Common myeloid progenitor, CD34-positive (primary cell): ENCODE measurements around the gene TMIGD3.

ENCODE experiments used
- CTCF ChIA-PET: fragments of 350-600 bp; sonication (Branson Sonifier 250); formaldehyde crosslinking; loops from one replicate; lab custom pipeline; 2021; ENCODE audit warnings: antibody characterized with exemption; lab: Charles Lee
- POLR2A ChIA-PET: fragments of 350-600 bp; sonication (Branson Sonifier 250); formaldehyde crosslinking; loops from one replicate; lab custom pipeline; 2021; ENCODE audit warnings: antibody characterized with exemption; lab: Charles Lee
- DNase-seq, 3 donors: peaks; one replicate each; pipeline versions ENCODE4 v3.0.0 to v3.0.0-alpha.2; 2013
- H3K27ac ChIP-seq, 2 experiments: 1 replicate in 1 of 2; 2 replicates in 1 of 2; pipeline ENCODE4 v1.7.0; 2013; ENCODE audit warnings: inconsistent platforms in 2 of 2, low read length in 2 of 2, mild to moderate bottlenecking in 2 of 2, low read depth in 1 of 2, moderate library complexity in 1 of 2; ENCODE audit not compliant: severe bottlenecking in 2 of 2, insufficient read depth in 1 of 2, poor library complexity in 1 of 2
- H3K27me3 ChIP-seq, 5 experiments: replicated peaks in 2 of 5; 1 replicate in 3 of 5; 2 replicates in 2 of 5; pipeline versions ENCODE4 v1.6.1 to v1.7.0; 2013; ENCODE audit warnings: low read length in 4 of 5, mild to moderate bottlenecking in 2 of 5, moderate library complexity in 2 of 5, inconsistent platforms in 1 of 5; ENCODE audit not compliant: insufficient read depth in 5 of 5, control insufficient read depth in 4 of 5
- H3K36me3 ChIP-seq, 4 experiments: 1 replicate in 2 of 4; 2 replicates in 2 of 4; pipeline versions ENCODE4 v1.6.1 to v1.7.0; 2013; ENCODE audit warnings: low read length in 3 of 4, control low read depth in 1 of 4, mild to moderate bottlenecking in 1 of 4; ENCODE audit not compliant: control insufficient read depth in 4 of 4, insufficient read depth in 4 of 4
- H3K4me1 ChIP-seq, 4 experiments: 1 replicate in 3 of 4; 2 replicates in 1 of 4; pipeline versions ENCODE4 v1.6.1 to v1.7.1; 2013; ENCODE audit warnings: low read length in 3 of 4, mild to moderate bottlenecking in 3 of 4, control low read depth in 1 of 4, inconsistent platforms in 1 of 4, moderate library complexity in 1 of 4; ENCODE audit not compliant: control insufficient read depth in 4 of 4, insufficient read depth in 4 of 4; ENCODE audit errors: control extremely low read depth in 1 of 4
- H3K4me3 ChIP-seq, 7 experiments: 1 replicate in 4 of 7; 2 replicates in 3 of 7; pipeline versions ENCODE4 v1.5.1 to v1.7.0; 2013; ENCODE audit warnings: mild to moderate bottlenecking in 7 of 7, low read length in 6 of 7, moderate library complexity in 6 of 7, inconsistent platforms in 2 of 7, low read depth in 2 of 7, control low read depth in 1 of 7; ENCODE audit not compliant: insufficient read depth in 4 of 7, control insufficient read depth in 1 of 7; ENCODE audit errors: extremely low read depth in 1 of 7
- H3K9me3 ChIP-seq, 5 experiments: 1 replicate in 4 of 5; 2 replicates in 1 of 5; pipeline versions ENCODE4 v1.6.1 to v1.7.1; 2013; ENCODE audit warnings: low read length in 4 of 5, mild to moderate bottlenecking in 2 of 5, inconsistent platforms in 1 of 5, low read depth in 1 of 5, moderate library complexity in 1 of 5; ENCODE audit not compliant: control insufficient read depth in 4 of 5, insufficient read depth in 2 of 5; ENCODE audit errors: control extremely low read depth in 1 of 5
- WGBS: methylation state at CpG from one replicate; pipeline ENCODE4 v1.1.5; 2013; ENCODE audit not compliant: insufficient coverage; 5-methylcytosine and 5-hydroxymethylcytosine counted together

The TMIGD3 gene

DNA sequence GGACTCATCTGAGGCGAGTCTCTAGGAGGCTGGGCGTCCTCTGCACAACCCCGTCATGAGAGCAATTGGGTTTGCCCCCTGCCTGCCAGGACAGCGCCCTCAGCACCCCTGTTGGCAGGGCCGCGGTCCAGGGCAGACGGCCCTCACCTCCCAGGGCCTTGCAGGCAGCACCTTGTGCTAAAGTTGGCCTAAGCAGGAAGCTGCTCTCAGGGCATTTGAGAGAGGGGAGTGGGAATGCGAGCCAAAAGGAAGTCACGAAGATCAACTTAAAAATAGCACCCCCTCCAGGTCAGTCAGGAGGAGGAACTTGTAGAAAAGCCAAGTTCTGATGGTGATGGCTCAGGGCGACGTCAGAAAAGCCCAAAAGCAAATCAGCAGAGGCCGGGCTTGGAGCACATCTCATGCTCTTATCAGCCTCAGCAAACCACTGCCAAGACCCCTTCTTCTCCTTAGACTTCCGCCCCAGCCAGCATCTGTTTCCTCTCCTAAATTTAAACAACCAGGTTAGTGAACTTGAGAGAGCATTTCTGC is 12.6 kb upstream of the TMIGD3 start:
- H3K9me3 ChIP-seq = no peaks in the 10 kb centered on the region
- CTCF ChIA-PET = interaction anchor here (0.7 to 3.8 kb wide), 16 partner anchors 8 to 227 kb away, joined by 3 to 44 read pairs (median 4); no protein-coding TSS in a partner anchor

DNA sequence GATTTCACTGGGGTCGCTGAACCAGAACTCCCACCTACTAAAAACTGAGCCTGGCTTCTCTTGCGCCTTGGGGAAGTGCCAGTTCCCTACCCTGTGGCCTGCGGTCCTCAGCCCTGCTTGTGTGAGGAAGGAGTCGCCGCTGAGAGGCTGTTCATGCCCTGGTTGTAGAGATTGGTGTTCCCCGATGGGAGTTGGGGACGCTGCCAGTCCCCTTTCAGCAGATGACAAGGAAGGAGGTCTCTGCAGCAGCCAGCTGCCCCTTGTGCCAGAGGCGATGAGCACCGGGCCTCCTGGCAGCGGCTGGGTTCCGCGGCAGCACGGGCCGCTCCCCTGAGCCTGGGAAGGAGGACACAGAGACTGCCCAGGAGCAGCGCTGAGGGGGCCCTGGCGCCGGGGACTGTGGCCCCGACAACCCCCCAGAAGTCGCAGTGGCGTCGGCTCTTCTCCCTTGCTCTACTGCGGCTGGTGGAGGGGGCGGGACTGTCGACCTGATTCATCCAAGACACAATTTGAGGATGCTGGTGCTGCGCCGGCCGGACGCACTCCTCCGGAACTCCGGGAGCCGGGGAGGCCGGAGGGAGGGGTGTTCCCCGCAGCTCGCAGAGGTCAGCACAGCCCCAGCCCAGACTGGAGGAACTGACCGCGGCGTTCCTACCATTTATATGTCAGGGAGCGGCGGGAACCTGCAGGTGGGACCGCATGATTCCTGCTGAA is 12.0 kb upstream of the TMIGD3 start:
- H3K27ac ChIP-seq = peak overlapping the region; percentile 36 to 75

More for the DNA sequence above, 12.6 kb upstream of the TMIGD3 start:
- peaks cover 21 to 79% (median 76%) of the 10 kb centered on the region in 4 experiments for H3K4me1 ChIP-seq
- POLR2A ChIA-PET = interaction anchor here (0.6 to 1.7 kb wide), 6 partner anchors 8 to 231 kb away, joined by 3 to 18 read pairs (median 4); partner anchors contain the start of genes ADORA3, RAP1A and TMIGD3
- no peaks in the 10 kb centered on the region for H3K36me3 ChIP-seq
- peak; percentile 98 to 100 (median 99) for DNase-seq
- 0% methylated on average over 12 of the region's 13 CpGs for WGBS
- no peaks in the 10 kb centered on the region for H3K27me3 ChIP-seq
- H3K27ac ChIP-seq = peak overlapping the region; percentile 51 to 78
- H3K4me3 ChIP-seq = peak overlapping the region; percentile 42 to 73 (median 62)

DNA sequence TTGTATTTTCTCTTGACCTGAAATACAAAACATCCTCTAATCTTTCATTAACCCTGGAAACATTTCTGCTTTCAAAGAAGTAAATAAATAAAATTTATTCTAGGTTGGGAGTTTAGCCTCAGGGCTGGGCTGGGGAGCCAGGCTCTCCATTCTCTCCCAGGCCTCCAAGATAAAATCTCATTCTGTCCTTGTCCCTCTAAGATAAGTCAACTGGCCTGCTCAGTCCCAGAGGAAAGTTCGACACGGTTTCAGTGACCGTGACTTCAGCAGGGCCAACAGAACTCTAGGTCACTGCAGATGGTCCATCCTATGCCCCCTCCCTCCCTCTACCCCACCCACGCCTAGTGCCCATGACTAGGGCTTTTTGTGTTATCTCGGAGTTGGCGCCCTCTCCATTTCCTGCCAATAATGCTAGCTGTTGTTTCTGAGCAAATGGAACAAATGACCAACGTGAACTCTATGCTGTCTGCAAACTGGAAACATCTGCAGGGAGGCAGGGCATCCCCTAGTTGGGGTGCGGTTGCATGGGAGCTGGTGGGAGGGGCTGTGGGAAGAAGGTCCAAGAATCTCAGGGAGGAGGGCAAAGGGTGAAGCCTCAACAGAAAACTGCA is 10.1 kb upstream of the TMIGD3 start:
- no peaks in the 10 kb centered on the region for H3K27me3 ChIP-seq
- H3K9me3 ChIP-seq = no peaks in the 10 kb centered on the region
- POLR2A ChIA-PET = no interaction called here
- H3K4me1 ChIP-seq = peaks cover 24 to 98% (median 92%) of the 10 kb centered on the region in 4 experiments
- no peaks in the 10 kb centered on the region for H3K36me3 ChIP-seq
- DNase-seq = peak; percentile 29 to 89 (median 84)
- H3K4me3 ChIP-seq = peak overlapping the region in 1 of 7 experiments; percentile 21
- H3K27ac ChIP-seq = peak overlapping the region in 1 of 2 experiments; percentile 23
- 13% methylated on average over 6 of the region's 8 CpGs for WGBS
- CTCF ChIA-PET = no interaction called here

More for the DNA sequence above, 12.0 kb upstream of the TMIGD3 start:
- Histone ChIP-seq H3K4me1 (peaks cover 23 to 86% (median 82%) of the 10 kb centered on the region in 4 experiments), H3K9me3 (no peaks in the 10 kb centered on the region), H3K27me3 (no peaks in the 10 kb centered on the region), H3K4me3 (peak overlapping the region; percentile 42 to 73 (median 62)), H3K36me3 (no peaks in the 10 kb centered on the region)
- DNase-seq = peak; percentile 52 to 85 (median 81)
- 1% methylated on average over 29 of the region's 40 CpGs for WGBS
- ChIA-PET POLR2A (interaction anchor here (1.0 to 1.7 kb wide), 4 partner anchors 8 to 145 kb away, joined by 3 to 18 read pairs (median 4); partner anchors contain the start of genes ADORA3, RAP1A and TMIGD3), CTCF (interaction anchor here (0.9 to 3.8 kb wide), 5 partner anchors 8 to 228 kb away, joined by 3 to 44 read pairs (median 3); no protein-coding TSS in a partner anchor)

DNA sequence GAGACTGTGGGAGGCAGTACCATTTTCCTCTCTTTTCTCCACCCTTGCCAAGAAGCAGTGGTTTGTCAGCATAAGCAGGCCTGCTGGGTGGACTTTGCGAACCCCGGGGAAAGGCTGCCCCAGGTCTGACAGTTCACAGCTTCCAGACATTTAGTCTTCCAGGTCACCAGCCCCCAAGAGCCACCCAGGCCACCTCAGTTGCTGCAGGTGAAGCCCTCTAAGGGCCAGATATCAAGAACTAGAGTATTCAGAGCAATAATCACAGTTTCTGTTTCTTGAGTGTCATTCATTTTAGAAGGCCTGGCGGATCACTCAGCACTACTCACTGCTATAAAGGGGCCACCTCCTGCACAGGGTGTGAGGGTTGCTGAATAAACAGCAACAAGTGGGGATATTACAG is 9.5 kb upstream of the TMIGD3 start:
- WGBS = 100% methylated on average over 3 of the region's 3 CpGs
- Histone ChIP-seq H3K4me1 (peaks cover 25 to 97% (median 92%) of the 10 kb centered on the region in 4 experiments), H3K36me3 (no peaks in the 10 kb centered on the region), H3K9me3 (no peaks in the 10 kb centered on the region), H3K27me3 (no peaks in the 10 kb centered on the region), H3K27ac (no peak overlapping the region), H3K4me3 (peak overlapping the region in 1 of 7 experiments; percentile 13)
- ChIA-PET POLR2A (no interaction called here), CTCF (interaction anchor here (1.4 kb wide), 1 partner anchor 36 kb away, joined by 3 read pairs; no protein-coding TSS in a partner anchor)
- DNase-seq = peak in 1 of 3 donors; percentile 29

DNA sequence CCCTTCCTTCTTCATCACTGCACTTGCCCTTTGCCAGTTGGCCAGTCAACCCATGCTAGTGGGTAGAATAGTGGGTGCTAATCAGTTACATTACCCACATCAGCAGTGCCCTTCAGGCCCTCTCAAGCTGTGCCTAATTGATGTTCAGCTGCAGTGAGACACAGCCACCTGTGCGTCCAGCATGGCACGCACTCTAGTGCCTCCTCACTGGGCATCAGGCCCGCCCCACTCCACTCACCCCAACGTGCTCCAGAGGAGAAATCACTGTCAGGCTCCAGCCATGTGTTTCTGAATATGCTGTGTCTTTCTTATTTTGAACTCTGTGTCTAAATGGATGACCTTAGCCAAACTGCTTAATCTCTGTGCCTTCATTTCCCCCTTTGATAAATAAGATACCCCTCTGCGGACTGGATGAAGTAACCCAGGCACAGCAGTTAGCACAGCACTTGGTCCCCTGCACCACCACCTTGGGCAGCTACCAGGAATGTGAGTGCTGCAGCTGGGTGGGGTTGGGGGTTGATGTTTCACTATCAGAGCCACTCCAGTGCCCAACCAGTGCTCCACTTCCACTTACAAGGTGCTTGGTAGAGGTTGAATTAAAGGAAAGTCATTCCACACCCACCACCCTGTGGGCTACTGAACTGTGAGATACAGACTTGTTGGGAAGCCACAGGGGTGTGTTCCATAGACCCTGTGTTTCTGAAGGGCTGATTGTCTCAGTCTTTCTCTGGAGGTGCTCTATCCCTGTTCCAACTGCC is 8.9 kb upstream of the TMIGD3 start:
- ChIA-PET CTCF (interaction anchor here (1.0 to 1.9 kb wide), 5 partner anchors 23 to 245 kb away, joined by 3 to 5 read pairs (median 4); partner anchors contain the start of gene INKA2), POLR2A (no interaction called here)
- 98% methylated on average over 4 of the region's 5 CpGs for WGBS
- peak overlapping the region in 1 of 7 experiments; percentile 13 for H3K4me3 ChIP-seq
- no peak for DNase-seq
- no peak overlapping the region for H3K27ac ChIP-seq
- no peaks in the 10 kb centered on the region for H3K27me3 ChIP-seq
- peaks cover 20 to 97% (median 92%) of the 10 kb centered on the region in 4 experiments for H3K4me1 ChIP-seq
- H3K36me3 ChIP-seq = no peaks in the 10 kb centered on the region
- no peaks in the 10 kb centered on the region for H3K9me3 ChIP-seq

DNA sequence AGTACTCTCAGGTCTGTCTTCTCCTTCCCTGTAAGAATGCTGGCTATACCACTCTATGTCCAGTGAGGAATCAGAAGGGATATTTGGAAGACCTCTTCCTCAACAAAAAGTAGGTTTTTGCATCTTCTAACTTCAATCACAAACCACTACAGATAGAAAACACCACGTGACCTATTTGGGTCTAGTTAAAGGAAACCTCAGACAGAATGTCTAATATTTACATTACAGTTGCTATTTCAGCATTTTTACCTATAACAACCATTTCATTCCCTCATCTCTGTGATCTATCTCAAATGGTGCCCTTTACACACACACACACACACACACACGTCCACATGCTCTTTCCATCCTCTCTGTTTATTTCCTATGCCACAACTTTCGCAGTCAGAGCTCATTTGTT is 7.9 kb upstream of the TMIGD3 start:
- ChIA-PET CTCF (interaction anchor here (1.0 to 1.9 kb wide), 6 partner anchors 22 to 249 kb away, joined by 3 to 5 read pairs (median 4); partner anchors contain the start of gene INKA2), POLR2A (interaction anchor here (0.6 kb wide), 1 partner anchor 13 kb away, joined by 3 read pairs; no protein-coding TSS in a partner anchor)
- Histone ChIP-seq H3K4me3 (no peak overlapping the region), H3K27ac (no peak overlapping the region), H3K4me1 (peaks cover 18 to 96% (median 90%) of the 10 kb centered on the region in 4 experiments), H3K9me3 (no peaks in the 10 kb centered on the region), H3K36me3 (no peaks in the 10 kb centered on the region), H3K27me3 (no peaks in the 10 kb centered on the region)
- DNase-seq = peak in 1 of 3 donors; percentile 21
- 56% methylated on average over 3 of the region's 3 CpGs for WGBS
